Brain microvascular endothelial cell (primary cell): ENCODE measurements around the gene ZNF543.
A peak's percentile ranks its signal among the peaks of the same experiment; 100 is the strongest.

Experiments
- DNase-seq: peaks from one replicate; pipeline ENCODE4 v3.0.0-alpha.2; 2020
- H3K27ac ChIP-seq: fragments of 250-450 bp; sonication (Bioruptor Pico); 2 replicates; pipeline ENCODE4 v1.5.1; 2020; ENCODE audit warnings: mild to moderate bottlenecking, moderate library complexity
- H3K27me3 ChIP-seq: fragments of 250-450 bp; sonication (Bioruptor Pico); replicated peaks from 2 replicates; pipeline ENCODE4 v1.5.1; 2020; ENCODE audit warnings: mild to moderate bottlenecking
- H3K36me3 ChIP-seq: fragments of 250-450 bp; sonication (Bioruptor Pico); replicated peaks from 2 replicates; pipeline ENCODE4 v1.5.1; 2020; ENCODE audit warnings: mild to moderate bottlenecking
- H3K4me3 ChIP-seq: 2 replicates; pipeline ENCODE4 v1.5.1; 2011; ENCODE audit warnings: low read depth, mild to moderate bottlenecking, control low read depth, low read length, moderate library complexity
- in situ Hi-C: cut with HindIII; loops from 2 replicates; pipeline ENCODE4 v1.10.0; 2017; ENCODE audit warnings: low sequenced_read_pairs, low pct_ligation_motif_present
- TF ChIP-seq, protein P1 (sequence below): IDR thresholded peaks from 2 replicates; pipeline ENCODE4 v1.5.1; 2011; ENCODE audit warnings: low read depth, mild to moderate bottlenecking, moderate library complexity, low read length, control low read depth, inconsistent platforms; ENCODE audit errors: missing control alignments

ZNF543 gene

DNA sequence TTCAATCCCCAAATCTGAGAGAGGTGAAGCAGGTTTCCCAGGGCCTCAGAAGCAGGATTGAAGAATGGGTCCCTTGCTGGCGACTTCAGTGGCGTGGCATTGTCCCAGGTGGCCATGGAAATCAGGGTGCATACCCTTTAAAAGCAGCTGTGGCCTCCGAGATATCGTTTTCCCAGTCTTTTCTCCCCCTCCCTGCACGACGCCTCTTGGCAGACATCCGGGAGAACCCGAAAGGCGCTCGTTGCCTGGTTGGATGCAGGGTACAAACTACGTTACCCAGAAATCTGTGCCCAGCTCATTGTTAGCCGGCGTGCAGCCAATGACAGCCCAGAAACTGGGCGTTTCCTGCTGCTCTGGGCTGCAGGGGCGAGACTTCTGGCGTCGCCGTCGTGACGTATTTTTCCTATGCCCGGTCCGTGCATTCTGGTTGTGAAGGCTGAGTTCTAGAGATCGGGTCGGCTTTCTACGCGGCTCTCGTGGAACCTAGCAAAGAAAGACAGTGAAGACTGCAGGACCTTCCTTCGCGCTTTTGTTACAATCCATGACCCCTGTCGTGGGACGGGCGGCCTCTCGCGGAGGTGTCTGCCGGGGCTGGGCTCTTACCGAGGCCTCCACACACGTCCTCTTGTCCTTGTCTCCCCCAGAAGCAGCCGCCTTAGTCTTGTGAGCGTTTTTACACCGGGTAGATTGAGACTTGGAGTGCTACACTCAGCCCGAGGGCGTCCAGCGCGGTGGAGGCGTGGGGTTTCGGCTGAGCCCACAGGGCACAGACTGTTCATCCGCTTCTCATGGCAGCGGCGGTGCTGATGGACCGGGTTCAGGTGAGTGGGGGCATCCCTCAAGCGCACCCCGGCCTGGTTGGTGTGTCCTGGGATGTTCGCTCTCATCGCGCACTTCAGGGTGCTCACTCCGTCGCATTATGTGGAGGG, 30.9 kb downstream of the ZNF543 start, which contains the start of gene ZNF304:
TSS of gene ZNF304 (plus strand) at position 395 of the 929 bp plus-strand sequence. CDS start at position 789, 394 bp downstream.
- Histone ChIP-seq H3K27ac (peak within 1 kb of the TSS; percentile 51), H3K4me3 (peak within 1 kb of the TSS; percentile 98), H3K36me3 (peaks cover 19% of the 10 kb centered on the region), H3K27me3 (no peaks in the 10 kb centered on the region)
- TF ChIP-seq, protein P1, sequence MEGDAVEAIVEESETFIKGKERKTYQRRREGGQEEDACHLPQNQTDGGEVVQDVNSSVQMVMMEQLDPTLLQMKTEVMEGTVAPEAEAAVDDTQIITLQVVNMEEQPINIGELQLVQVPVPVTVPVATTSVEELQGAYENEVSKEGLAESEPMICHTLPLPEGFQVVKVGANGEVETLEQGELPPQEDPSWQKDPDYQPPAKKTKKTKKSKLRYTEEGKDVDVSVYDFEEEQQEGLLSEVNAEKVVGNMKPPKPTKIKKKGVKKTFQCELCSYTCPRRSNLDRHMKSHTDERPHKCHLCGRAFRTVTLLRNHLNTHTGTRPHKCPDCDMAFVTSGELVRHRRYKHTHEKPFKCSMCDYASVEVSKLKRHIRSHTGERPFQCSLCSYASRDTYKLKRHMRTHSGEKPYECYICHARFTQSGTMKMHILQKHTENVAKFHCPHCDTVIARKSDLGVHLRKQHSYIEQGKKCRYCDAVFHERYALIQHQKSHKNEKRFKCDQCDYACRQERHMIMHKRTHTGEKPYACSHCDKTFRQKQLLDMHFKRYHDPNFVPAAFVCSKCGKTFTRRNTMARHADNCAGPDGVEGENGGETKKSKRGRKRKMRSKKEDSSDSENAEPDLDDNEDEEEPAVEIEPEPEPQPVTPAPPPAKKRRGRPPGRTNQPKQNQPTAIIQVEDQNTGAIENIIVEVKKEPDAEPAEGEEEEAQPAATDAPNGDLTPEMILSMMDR, result peak; percentile 9
- peak; percentile 97 for DNase-seq
- in situ Hi-C loops, result no loop called here

DNA sequence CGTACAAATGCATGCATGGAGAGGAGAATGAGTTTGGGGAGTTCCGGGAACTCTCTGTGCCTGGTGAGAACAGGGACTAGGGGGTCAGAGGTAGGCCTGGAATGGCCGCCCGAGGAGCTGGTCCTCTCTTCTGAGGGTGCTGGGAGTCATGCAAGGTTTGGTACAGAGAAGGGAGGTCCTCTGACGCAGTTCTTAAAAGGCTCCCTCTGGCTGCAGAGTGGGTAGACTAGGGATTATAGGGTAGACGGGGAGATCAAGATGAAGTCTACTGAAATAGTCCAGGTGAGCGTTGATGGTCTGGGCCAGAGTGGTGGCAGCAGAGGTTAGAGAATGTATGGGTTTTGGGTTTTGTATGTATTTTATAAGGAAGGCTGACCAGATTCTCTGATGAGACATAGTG, 31.6 kb downstream of the ZNF543 start:
- in situ Hi-C loops, result no loop called here
- TF ChIP-seq, protein P1, result peak; percentile 6
- no peak for DNase-seq
- Histone ChIP-seq H3K4me3 (peak overlapping the region; percentile 98), H3K36me3 (peaks cover 26% of the 10 kb centered on the region), H3K27ac (no peak overlapping the region), H3K27me3 (no peaks in the 10 kb centered on the region)

- Histone ChIP-seq H3K27me3 (no peaks in the 10 kb centered on the region), H3K36me3 (peaks cover 37% of the 10 kb centered on the region), H3K27ac (no peak overlapping the region), H3K4me3 (no peak overlapping the region)
- DNase-seq, result no peak
- in situ Hi-C loops, result no loop called here
- TF ChIP-seq, protein P1, result no peak
These were observed 35.6 kb downstream of the ZNF543 start for GRCh38 chr19:57355916-57356315.

GRCh38 chr19:57357406-57357805, 37.1 kb downstream of the ZNF543 start:
- no peak for DNase-seq
- Histone ChIP-seq H3K27ac (no peak overlapping the region), H3K27me3 (no peaks in the 10 kb centered on the region), H3K4me3 (no peak overlapping the region), H3K36me3 (peaks cover 37% of the 10 kb centered on the region)
- TF ChIP-seq, protein P1, result no peak
- in situ Hi-C loops, result no loop called here

DNA sequence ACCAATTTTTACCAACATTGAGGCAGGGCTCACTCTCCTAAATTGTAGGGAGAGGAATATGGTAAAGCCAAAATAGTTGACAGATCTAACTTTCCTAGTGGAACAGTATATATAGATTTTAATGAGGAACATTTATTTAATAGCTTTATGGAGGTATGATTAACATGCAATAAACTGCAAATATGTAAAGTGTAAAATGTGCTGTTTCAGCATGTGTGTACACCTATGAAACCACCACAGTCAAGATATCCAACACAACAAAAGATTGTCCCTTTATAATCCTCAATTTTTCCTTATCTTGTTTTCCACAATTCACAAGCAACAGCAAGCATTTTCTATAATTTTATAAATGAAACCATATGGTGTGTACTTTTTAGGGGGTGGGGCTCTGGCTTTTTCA, 39.0 kb downstream of the ZNF543 start:
- H3K27me3 ChIP-seq, result no peaks in the 10 kb centered on the region
- in situ Hi-C loops, result no loop called here
- no peak overlapping the region for H3K4me3 ChIP-seq
- TF ChIP-seq, protein P1, result no peak
- H3K27ac ChIP-seq, result no peak overlapping the region
- no peak for DNase-seq
- peaks cover 35% of the 10 kb centered on the region for H3K36me3 ChIP-seq
